MCF 10A (cell line): ENCODE results near the gene MOCOS. TPM values are rescaled to one million over a fixed set of nuclear protein-coding genes. Genes with fewer than 3 reads are reported as not detected.

Source experiments
- BruUV-seq: library from RNA; stranded (reverse); fragments of 400-500 nt; replicated peaks from 2 replicates; lab custom pipeline; 2021; lab: Mats Ljungman, UMichigan
- CTCF ChIA-PET: fragments of 300-600 bp; sonication (Branson Sonifier 250); formaldehyde crosslinking; extraction: SDS; loops from one replicate; lab custom pipeline; 2021; ENCODE audit warnings: antibody characterized with exemption, inconsistent platforms; lab: Yijun Ruan, JAX
- POLR2A ChIA-PET: fragments of 300-600, 350-650 bp; sonication (Branson Sonifier 250); formaldehyde crosslinking; extraction: SDS; loops from one replicate; lab custom pipeline; 2020; ENCODE audit warnings: antibody characterized with exemption, inconsistent platforms; lab: Yijun Ruan, JAX
- DNase-seq: peaks from one replicate; pipeline ENCODE4 v3.0.0-alpha.2; 2018; ENCODE audit not compliant: unreplicated experiment
- H3K27ac Mint-ChIP-seq: one replicate; pipeline ENCODE4 v1.8.0; 2022; ENCODE audit warnings: mild to moderate bottlenecking, low read depth, mixed read lengths; ENCODE audit not compliant: unreplicated experiment
- H3K27me3 Mint-ChIP-seq: one replicate; pipeline ENCODE4 v1.8.0; 2022; ENCODE audit warnings: mixed read lengths; ENCODE audit not compliant: insufficient read depth, unreplicated experiment
- H3K36me3 Mint-ChIP-seq: one replicate; pipeline ENCODE4 v1.8.0; 2022; ENCODE audit warnings: mild to moderate bottlenecking, moderate library complexity, mixed read lengths; ENCODE audit not compliant: insufficient read depth, unreplicated experiment
- H3K4me1 Mint-ChIP-seq: one replicate; pipeline ENCODE4 v1.8.0; 2022; ENCODE audit warnings: mixed read lengths; ENCODE audit not compliant: insufficient read depth, unreplicated experiment
- H3K4me3 Mint-ChIP-seq: one replicate; pipeline ENCODE4 v1.8.0; 2022; ENCODE audit warnings: mild to moderate bottlenecking, moderate library complexity, mixed read lengths; ENCODE audit not compliant: unreplicated experiment
- H3K9me3 Mint-ChIP-seq: one replicate; pipeline ENCODE4 v1.8.0; 2022; ENCODE audit warnings: mixed read lengths; ENCODE audit not compliant: unreplicated experiment
- intact Hi-C: fragments of 100-400 bp; cut with micrococcal nuclease; formaldehyde crosslinking; loops from 2 replicates; pipeline ENCODE4 v1.14.1; 2022
- total RNA-seq: library from RNA; stranded (reverse); gene quantifications from 2 replicates; pipeline ENCODE4 v1.2.3, GENCODE V29; 2022
- TF ChIP-seq, protein P1 (sequence below): fragments of 200-600 bp; IDR thresholded peaks from one replicate; pipeline ENCODE4 v1.8.0; 2022; ENCODE audit warnings: antibody characterized with exemption, mild to moderate bottlenecking; ENCODE audit not compliant: unreplicated experiment

Gene MOCOS
- total RNA-seq, 1 experiment from 2014 or later: 81.1 TPM

DNA sequence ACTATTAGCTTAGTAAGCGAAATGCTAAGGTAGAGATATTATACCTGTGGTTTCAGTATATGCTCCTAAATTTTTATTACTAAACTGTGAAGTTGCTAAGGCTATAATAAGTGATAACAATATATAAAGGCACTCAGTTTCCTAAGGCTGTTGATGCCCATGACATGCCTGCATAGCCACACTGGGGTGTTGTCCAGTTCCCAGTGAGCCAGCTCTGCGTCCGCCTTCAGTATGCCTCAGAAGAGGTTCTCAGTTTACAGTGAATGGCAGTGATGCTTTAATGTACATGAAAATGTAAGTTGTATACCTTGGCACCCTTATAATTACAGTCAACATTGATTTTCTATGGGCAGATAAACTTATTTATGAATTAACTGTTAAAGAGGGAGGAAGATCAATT, 117.4 kb downstream of the MOCOS start:
- no peaks in the 10 kb centered on the region for H3K36me3 Mint-ChIP-seq
- H3K27me3 Mint-ChIP-seq: no peaks in the 10 kb centered on the region
- TF ChIP-seq, protein P1, sequence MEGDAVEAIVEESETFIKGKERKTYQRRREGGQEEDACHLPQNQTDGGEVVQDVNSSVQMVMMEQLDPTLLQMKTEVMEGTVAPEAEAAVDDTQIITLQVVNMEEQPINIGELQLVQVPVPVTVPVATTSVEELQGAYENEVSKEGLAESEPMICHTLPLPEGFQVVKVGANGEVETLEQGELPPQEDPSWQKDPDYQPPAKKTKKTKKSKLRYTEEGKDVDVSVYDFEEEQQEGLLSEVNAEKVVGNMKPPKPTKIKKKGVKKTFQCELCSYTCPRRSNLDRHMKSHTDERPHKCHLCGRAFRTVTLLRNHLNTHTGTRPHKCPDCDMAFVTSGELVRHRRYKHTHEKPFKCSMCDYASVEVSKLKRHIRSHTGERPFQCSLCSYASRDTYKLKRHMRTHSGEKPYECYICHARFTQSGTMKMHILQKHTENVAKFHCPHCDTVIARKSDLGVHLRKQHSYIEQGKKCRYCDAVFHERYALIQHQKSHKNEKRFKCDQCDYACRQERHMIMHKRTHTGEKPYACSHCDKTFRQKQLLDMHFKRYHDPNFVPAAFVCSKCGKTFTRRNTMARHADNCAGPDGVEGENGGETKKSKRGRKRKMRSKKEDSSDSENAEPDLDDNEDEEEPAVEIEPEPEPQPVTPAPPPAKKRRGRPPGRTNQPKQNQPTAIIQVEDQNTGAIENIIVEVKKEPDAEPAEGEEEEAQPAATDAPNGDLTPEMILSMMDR: no peak
- no TSS peak for BruUV-seq
- no peak overlapping the region for H3K4me3 Mint-ChIP-seq
- no peak for DNase-seq
- H3K27ac Mint-ChIP-seq: no peak overlapping the region
- intact Hi-C loops: no loop called here
- no peaks in the 10 kb centered on the region for H3K9me3 Mint-ChIP-seq
- ChIA-PET CTCF (interaction anchor here (0.7 to 3.3 kb wide), 3 partner anchors 20 to 268 kb away, joined by 3 to 14 read pairs (median 5); no protein-coding TSS in a partner anchor), POLR2A (interaction anchor here (0.9 kb wide), 1 partner anchor 10 kb away, joined by 3 read pairs; no protein-coding TSS in a partner anchor)
- H3K4me1 Mint-ChIP-seq: peaks cover 47% of the 10 kb centered on the region

DNA sequence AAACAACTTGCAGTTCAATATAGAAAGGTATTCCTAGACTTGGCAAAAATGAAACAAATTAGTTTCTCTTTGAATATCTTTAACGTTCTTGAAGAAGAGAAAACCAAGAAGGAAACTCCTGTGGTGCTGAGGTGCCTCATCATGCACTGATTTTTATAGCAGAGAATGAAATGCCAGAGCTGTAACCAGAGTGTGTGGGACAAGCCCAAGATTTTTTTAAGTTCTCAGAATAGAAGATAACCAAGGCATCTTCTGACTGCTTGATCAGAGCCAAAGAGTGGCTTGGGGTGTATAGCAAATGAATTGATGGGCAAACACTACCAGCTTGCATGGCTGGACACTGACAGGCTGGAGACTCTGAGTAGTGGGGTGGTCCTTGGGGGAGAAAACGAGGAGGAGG, 118.1 kb downstream of the MOCOS start:
- Mint-ChIP-seq H3K9me3 (no peaks in the 10 kb centered on the region), H3K4me3 (no peak overlapping the region), H3K27me3 (no peaks in the 10 kb centered on the region), H3K27ac (no peak overlapping the region), H3K36me3 (no peaks in the 10 kb centered on the region), H3K4me1 (peaks cover 54% of the 10 kb centered on the region)
- ChIA-PET CTCF (interaction anchor here (3.3 kb wide), 1 partner anchor 267 kb away, joined by 14 read pairs; no protein-coding TSS in a partner anchor), POLR2A (no interaction called here)
- BruUV-seq: no TSS peak
- TF ChIP-seq, protein P1: no peak
- intact Hi-C loops: no loop called here
- no peak for DNase-seq

DNA sequence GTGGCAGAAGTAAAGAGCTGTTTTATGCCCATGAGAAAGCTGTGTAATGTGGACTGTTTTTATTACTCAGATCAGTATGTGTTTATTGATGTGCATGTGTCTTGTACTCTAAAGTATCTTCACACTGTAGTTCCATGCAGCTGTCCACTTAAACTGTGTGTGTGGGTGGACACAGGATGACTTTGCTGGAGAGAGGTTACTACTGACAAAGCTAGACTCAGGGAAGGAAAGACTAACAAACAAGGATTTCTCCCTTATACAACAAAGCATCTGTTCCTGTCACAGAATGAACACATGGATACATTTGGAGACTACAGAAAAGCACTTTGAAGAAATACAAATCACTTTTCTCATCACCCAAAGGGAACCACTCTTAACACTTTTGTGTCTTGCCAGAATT, 120.2 kb downstream of the MOCOS start:
- intact Hi-C loops: no loop called here
- ChIA-PET CTCF (interaction anchor here (0.6 to 1.3 kb wide), 3 partner anchors 264 to 398 kb away, joined by 3 to 5 read pairs (median 4); no protein-coding TSS in a partner anchor), POLR2A (interaction anchor here (1.2 kb wide), 1 partner anchor 9 kb away, joined by 3 read pairs; no protein-coding TSS in a partner anchor)
- DNase-seq: no peak
- H3K4me3 Mint-ChIP-seq: no peak overlapping the region
- peaks cover 66% of the 10 kb centered on the region for H3K4me1 Mint-ChIP-seq
- TF ChIP-seq, protein P1: no peak
- no peaks in the 10 kb centered on the region for H3K9me3 Mint-ChIP-seq
- no peaks in the 10 kb centered on the region for H3K36me3 Mint-ChIP-seq
- no TSS peak for BruUV-seq
- H3K27ac Mint-ChIP-seq: no peak overlapping the region
- H3K27me3 Mint-ChIP-seq: no peaks in the 10 kb centered on the region

DNA sequence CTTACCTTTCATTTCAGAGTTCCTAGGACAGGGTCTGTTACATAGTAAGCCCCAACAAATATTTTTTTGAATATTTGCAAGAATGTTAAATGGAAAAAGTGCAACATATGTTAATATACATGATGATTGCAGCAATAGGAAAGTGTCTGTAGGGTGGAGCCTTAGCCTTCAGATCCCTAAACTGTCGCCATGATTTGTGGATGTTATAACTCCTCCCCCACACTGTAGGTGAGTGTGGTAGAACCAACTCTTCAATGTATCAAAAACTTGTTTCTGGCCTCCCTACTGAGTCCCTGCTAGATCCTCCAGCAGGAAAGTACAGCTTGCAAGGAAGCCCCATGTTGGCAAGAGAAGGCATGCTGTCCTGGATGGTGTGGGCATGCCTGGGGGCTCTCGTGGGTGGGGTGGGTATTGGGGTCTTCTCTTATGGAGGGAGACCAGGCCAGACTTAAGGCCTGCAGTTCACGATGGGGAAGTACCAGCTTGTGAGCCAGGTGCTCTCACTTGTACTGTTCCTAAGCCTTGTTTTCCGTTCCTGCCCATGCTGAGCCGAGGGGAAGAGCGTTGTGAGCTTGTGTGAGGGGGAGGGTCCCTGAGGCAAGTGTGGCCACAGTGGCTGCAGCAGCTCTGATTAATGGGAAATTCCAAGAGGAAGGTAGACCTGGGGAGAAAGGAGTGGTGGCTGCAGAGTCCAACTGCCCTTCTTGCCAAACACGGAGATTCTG, 121.6 kb downstream of the MOCOS start:
- peak overlapping the region; percentile 60 for H3K4me3 Mint-ChIP-seq
- CTCF ChIA-PET: interaction anchor here (0.5 to 1.4 kb wide), 5 partner anchors 103 to 1302 kb away, joined by 3 to 7 read pairs (median 3); no protein-coding TSS in a partner anchor
- DNase-seq: peak; percentile 52
- intact Hi-C loops: no loop called here
- BruUV-seq: no TSS peak
- POLR2A ChIA-PET: interaction anchor here (0.6 to 2.1 kb wide), 16 partner anchors 8 to 363 kb away, joined by 3 to 28 read pairs (median 3); partner anchors contain the start of genes ELP2, FHOD3 and RPRD1A
- no peaks in the 10 kb centered on the region for H3K27me3 Mint-ChIP-seq
- TF ChIP-seq, protein P1: no peak
- no peaks in the 10 kb centered on the region for H3K36me3 Mint-ChIP-seq
- H3K27ac Mint-ChIP-seq: peak overlapping the region; percentile 86
- no peaks in the 10 kb centered on the region for H3K9me3 Mint-ChIP-seq
- peaks cover 74% of the 10 kb centered on the region for H3K4me1 Mint-ChIP-seq
